Upper lobe of left lung (tissue), 4 donors: ENCODE data around the gene DGKZ.

Experiments
- EP300 ChIP-seq, 4 donors: sonication (generic); formaldehyde crosslinking; IDR thresholded peaks; one replicate each; pipeline ENCODE4 v1.5.1; 2017; ENCODE audit warnings: antibody characterized with exemption in 4 of 4, control low read depth in 2 of 4
- TF ChIP-seq, protein P1 (sequence below), 6 experiments: fragments of 450-650 bp in 4 of 6; fragments of 200-600 bp in 2 of 6; sonication (generic) in 2 of 6; IDR thresholded peaks; one replicate each; pipeline ENCODE4 v1.5.1; 2016 to 2019; ENCODE audit warnings: antibody characterized with exemption in 6 of 6

DNA sequence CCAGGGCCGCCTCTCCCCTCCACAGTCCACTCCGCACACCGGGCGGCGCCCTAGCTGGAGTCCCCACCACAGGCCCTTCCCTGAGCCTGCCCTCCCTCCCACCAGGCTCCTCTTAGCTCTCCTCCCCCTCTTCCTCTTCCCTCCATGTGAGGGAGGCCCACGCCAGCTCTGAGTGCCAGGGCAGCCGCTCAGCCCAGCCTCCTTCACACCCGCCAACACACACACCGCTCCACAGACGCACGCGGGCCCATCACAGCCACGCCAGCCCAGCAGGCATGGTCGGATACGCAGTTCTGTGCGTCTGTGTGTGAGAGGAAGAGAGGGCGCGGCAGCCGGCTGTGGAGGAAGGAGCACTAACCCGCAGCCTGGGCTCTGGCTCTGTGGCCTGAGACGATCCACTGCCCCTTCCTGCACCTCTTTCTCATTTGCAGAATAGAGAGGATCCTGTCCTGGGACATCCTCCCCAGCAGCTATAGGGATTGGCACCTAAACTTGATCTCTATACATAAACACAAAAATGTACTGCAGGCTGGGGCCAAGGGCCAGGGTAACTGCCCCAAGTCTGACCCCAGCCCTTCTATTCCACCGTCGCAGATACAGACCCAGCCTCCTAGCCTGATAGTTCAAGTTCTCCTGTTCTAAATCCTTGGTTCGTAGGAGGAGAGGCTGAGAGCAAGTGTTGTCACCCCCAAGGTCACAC lies 40.8 kb downstream of the DGKZ start:
- TF ChIP-seq, protein P1, sequence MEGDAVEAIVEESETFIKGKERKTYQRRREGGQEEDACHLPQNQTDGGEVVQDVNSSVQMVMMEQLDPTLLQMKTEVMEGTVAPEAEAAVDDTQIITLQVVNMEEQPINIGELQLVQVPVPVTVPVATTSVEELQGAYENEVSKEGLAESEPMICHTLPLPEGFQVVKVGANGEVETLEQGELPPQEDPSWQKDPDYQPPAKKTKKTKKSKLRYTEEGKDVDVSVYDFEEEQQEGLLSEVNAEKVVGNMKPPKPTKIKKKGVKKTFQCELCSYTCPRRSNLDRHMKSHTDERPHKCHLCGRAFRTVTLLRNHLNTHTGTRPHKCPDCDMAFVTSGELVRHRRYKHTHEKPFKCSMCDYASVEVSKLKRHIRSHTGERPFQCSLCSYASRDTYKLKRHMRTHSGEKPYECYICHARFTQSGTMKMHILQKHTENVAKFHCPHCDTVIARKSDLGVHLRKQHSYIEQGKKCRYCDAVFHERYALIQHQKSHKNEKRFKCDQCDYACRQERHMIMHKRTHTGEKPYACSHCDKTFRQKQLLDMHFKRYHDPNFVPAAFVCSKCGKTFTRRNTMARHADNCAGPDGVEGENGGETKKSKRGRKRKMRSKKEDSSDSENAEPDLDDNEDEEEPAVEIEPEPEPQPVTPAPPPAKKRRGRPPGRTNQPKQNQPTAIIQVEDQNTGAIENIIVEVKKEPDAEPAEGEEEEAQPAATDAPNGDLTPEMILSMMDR (IDR thresholded peaks at IDR 0.05) = peak in 1 of 6 experiments; percentile 6
- TF ChIP-seq EP300 (IDR thresholded peaks at IDR 0.05) = no peak
